Neural cell (in vitro differentiated cells): Measurements from ENCODE around the gene CD3E. TPM values are rescaled to one million over a fixed set of nuclear protein-coding genes. Genes with fewer than 3 reads are reported as not detected.

Experiments
- H2AFZ ChIP-seq: fragments of 200-600, 300-800 bp; sonication (generic), shearing (Covaris generic); 2 replicates; pipeline ENCODE4 v1.6.0; 2014; ENCODE audit warnings: low read depth, mild to moderate bottlenecking, antibody characterized with exemption, low read length, moderate library complexity
- H3F3A ChIP-seq: fragments of 200-600 bp; shearing (Covaris generic); 2 replicates; pipeline ENCODE4 v1.6.1; 2016; ENCODE audit warnings: mild to moderate bottlenecking, moderate library complexity, mixed read lengths, antibody characterized with exemption, low read length; ENCODE audit not compliant: insufficient read depth, poor library complexity, severe bottlenecking
- H3K27ac ChIP-seq: fragments of 200-600, 300-800 bp; sonication (generic), shearing (Covaris generic); 2 replicates; pipeline ENCODE4 v1.5.1; 2014; ENCODE audit warnings: mild to moderate bottlenecking, low read length, moderate library complexity
- H3K27me3 ChIP-seq: fragments of 300-800, 200-600 bp; sonication (generic), shearing (Covaris generic); 2 replicates; pipeline ENCODE4 v1.6.0; 2014; ENCODE audit warnings: mild to moderate bottlenecking, low read depth, low read length, moderate library complexity; ENCODE audit not compliant: insufficient read depth
- H3K36me3 ChIP-seq: fragments of 300-800, 200-600 bp; sonication (generic), shearing (Covaris generic); 2 replicates; pipeline ENCODE4 v1.5.1; 2014; ENCODE audit warnings: mild to moderate bottlenecking, antibody characterized with exemption, low read length, moderate library complexity; ENCODE audit not compliant: insufficient read depth
- H3K4me2 ChIP-seq: fragments of 300-800, 200-600 bp; sonication (generic), shearing (Covaris generic); 2 replicates; pipeline ENCODE4 v1.6.0; 2014; ENCODE audit warnings: mild to moderate bottlenecking, low read length
- H3K4me3 ChIP-seq: fragments of 300-800, 200-600 bp; sonication (generic), shearing (Covaris generic); 2 replicates; pipeline ENCODE4 v1.5.1; 2014; ENCODE audit warnings: mild to moderate bottlenecking, low read length, moderate library complexity
- H3K79me2 ChIP-seq: fragments of 200-600 bp; shearing (Covaris generic); replicated peaks from 2 replicates; pipeline ENCODE4 v1.6.0; 2014; ENCODE audit warnings: mild to moderate bottlenecking, low read length, moderate library complexity; ENCODE audit not compliant: insufficient read depth
- H3K9ac ChIP-seq: fragments of 300-800, 200-600 bp; sonication (generic), shearing (Covaris generic); 2 replicates; pipeline ENCODE4 v1.6.1; 2016; ENCODE audit warnings: mild to moderate bottlenecking, low read length, mixed read lengths
- H3K9me2 ChIP-seq: fragments of 200-600 bp; shearing (Covaris generic); 2 replicates; pipeline ENCODE4 v1.6.1; 2016; ENCODE audit warnings: mild to moderate bottlenecking, low read length, mixed read lengths; ENCODE audit not compliant: insufficient read depth
- H3K9me3 ChIP-seq: fragments of 200-600, 300-800 bp; sonication (generic), shearing (Covaris generic); 2 replicates; pipeline ENCODE4 v1.6.1; 2016; ENCODE audit warnings: mild to moderate bottlenecking, mixed run types, low read length, moderate library complexity, mixed read lengths
- H4K20me1 ChIP-seq: fragments of 200-600 bp; shearing (Covaris generic); 2 replicates; pipeline ENCODE4 v1.6.1; 2016; ENCODE audit warnings: mild to moderate bottlenecking, mixed run types; ENCODE audit not compliant: insufficient read depth
- EP300 ChIP-seq: fragments of 450-650 bp; conservative IDR thresholded peaks from 2 replicates; pipeline ENCODE4 v1.6.1; 2014; ENCODE audit warnings: antibody characterized with exemption, mild to moderate bottlenecking, moderate library complexity; ENCODE audit not compliant: poor library complexity, severe bottlenecking
- EZH2 ChIP-seq: fragments of 200-600, 300-800 bp; shearing (Covaris generic), sonication (generic); IDR thresholded peaks from 2 replicates; pipeline ENCODE4 v1.6.1; 2014; ENCODE audit warnings: antibody characterized with exemption, low read length, borderline replicate concordance, mild to moderate bottlenecking; ENCODE audit not compliant: insufficient read depth, poor library complexity, severe bottlenecking
- MXI1 ChIP-seq: fragments of 450-650 bp; conservative IDR thresholded peaks from 2 replicates; pipeline ENCODE4 v1.6.1; 2014; ENCODE audit warnings: antibody characterized with exemption, mild to moderate bottlenecking; ENCODE audit not compliant: poor library complexity, severe bottlenecking
- POLR2AphosphoS5 ChIP-seq: IDR thresholded peaks from 2 replicates; pipeline ENCODE4 v1.6.1; 2012
- RAD21 ChIP-seq: fragments of 450-650 bp; conservative IDR thresholded peaks from 2 replicates; pipeline ENCODE4 v1.6.1; 2014; ENCODE audit warnings: antibody characterized with exemption, mild to moderate bottlenecking, moderate library complexity
- SMC3 ChIP-seq: fragments of 450-650 bp; conservative IDR thresholded peaks from 2 replicates; pipeline ENCODE4 v1.6.1; 2014; ENCODE audit warnings: antibody characterized with exemption, mild to moderate bottlenecking, moderate library complexity; ENCODE audit not compliant: poor library complexity
- TAF1 ChIP-seq: IDR thresholded peaks from 2 replicates; pipeline ENCODE4 v1.6.1; 2012; ENCODE audit warnings: low read depth
- polyA plus RNA-seq: library from polyadenylated mRNA; depleted of rRNA; stranded (reverse); fragments of >200 nt; gene quantifications from 2 replicates; pipeline ENCODE4 v1.2.3, GENCODE V29; 2014
- TF ChIP-seq, protein P1 (sequence below): IDR thresholded peaks from 2 replicates; pipeline ENCODE4 v1.6.1; 2012; ENCODE audit warnings: borderline replicate concordance
- TF ChIP-seq, protein P2 (sequence below): fragments of 450-650 bp; IDR thresholded peaks from 2 replicates; pipeline ENCODE4 v1.5.1; 2014; ENCODE audit warnings: antibody characterized with exemption, mild to moderate bottlenecking, moderate library complexity; ENCODE audit not compliant: poor library complexity, severe bottlenecking

The CD3E gene
- polyA plus RNA-seq, 1 donor from 2014 or later = not detected

DNA sequence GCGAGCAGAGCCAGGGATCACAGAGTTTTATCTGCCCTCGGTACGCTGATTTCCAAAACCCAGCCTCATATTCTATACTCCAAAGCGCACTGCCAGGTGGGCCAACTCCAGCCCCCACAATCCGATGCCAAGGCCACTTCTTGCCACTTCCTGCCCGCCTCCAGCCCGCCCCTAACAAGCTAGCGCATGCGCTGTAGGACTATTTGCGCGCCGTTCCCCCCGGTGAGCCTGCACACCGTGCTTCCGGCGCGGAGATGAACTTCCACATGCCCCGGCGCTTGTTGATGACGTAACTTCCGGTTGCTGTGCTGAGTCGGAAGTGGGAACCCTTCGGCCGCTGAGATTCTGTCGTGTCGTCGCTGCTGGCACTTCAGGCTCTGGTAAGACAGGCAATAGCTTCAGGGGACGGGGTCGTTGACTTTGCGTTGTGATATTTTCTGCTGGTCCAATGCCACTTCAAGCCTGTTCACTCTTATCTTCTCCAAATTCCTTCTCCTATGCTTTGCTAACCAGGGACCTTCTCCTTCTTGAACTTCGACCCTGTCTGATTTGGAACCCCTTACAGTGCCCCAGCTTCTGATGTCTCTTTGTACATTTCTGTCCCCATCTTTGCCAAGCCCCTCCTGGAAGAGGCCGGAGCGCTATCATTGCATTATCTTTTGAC lies 54.9 kb downstream of the CD3E start, which contains the start of gene UBE4A:
Gene UBE4A (plus strand): TSS at position 306 of the 664 bp plus-strand sequence. CDS start 5,481 bp downstream, outside the sequence.
- Histone ChIP-seq H3K36me3 (no peaks in the 10 kb centered on the region), H2AFZ (peak within 1 kb of the TSS; percentile 97), H3K4me2 (peak within 1 kb of the TSS; percentile 97), H3K27me3 (no peaks in the 10 kb centered on the region), H3K9ac (peak within 1 kb of the TSS; percentile 74), H3F3A (no peaks in the 10 kb centered on the region), H3K4me3 (peak within 1 kb of the TSS; percentile 73), H4K20me1 (no peaks in the 10 kb centered on the region), H3K27ac (peak within 1 kb of the TSS; percentile 75), H3K79me2 (peaks cover 29% of the 10 kb centered on the region), H3K9me2 (no peaks in the 10 kb centered on the region), H3K9me3 (no peaks in the 10 kb centered on the region)
- TF ChIP-seq MXI1 (peak; percentile 83), EZH2 (no peak), POLR2AphosphoS5 (peak; percentile 93), EP300 (peak; percentile 62), RAD21 (peak; percentile 47), SMC3 (peak; percentile 39), TAF1 (peak; percentile 78)
- TF ChIP-seq, protein P1, sequence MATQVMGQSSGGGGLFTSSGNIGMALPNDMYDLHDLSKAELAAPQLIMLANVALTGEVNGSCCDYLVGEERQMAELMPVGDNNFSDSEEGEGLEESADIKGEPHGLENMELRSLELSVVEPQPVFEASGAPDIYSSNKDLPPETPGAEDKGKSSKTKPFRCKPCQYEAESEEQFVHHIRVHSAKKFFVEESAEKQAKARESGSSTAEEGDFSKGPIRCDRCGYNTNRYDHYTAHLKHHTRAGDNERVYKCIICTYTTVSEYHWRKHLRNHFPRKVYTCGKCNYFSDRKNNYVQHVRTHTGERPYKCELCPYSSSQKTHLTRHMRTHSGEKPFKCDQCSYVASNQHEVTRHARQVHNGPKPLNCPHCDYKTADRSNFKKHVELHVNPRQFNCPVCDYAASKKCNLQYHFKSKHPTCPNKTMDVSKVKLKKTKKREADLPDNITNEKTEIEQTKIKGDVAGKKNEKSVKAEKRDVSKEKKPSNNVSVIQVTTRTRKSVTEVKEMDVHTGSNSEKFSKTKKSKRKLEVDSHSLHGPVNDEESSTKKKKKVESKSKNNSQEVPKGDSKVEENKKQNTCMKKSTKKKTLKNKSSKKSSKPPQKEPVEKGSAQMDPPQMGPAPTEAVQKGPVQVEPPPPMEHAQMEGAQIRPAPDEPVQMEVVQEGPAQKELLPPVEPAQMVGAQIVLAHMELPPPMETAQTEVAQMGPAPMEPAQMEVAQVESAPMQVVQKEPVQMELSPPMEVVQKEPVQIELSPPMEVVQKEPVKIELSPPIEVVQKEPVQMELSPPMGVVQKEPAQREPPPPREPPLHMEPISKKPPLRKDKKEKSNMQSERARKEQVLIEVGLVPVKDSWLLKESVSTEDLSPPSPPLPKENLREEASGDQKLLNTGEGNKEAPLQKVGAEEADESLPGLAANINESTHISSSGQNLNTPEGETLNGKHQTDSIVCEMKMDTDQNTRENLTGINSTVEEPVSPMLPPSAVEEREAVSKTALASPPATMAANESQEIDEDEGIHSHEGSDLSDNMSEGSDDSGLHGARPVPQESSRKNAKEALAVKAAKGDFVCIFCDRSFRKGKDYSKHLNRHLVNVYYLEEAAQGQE = peak; percentile 56
- TF ChIP-seq, protein P2, sequence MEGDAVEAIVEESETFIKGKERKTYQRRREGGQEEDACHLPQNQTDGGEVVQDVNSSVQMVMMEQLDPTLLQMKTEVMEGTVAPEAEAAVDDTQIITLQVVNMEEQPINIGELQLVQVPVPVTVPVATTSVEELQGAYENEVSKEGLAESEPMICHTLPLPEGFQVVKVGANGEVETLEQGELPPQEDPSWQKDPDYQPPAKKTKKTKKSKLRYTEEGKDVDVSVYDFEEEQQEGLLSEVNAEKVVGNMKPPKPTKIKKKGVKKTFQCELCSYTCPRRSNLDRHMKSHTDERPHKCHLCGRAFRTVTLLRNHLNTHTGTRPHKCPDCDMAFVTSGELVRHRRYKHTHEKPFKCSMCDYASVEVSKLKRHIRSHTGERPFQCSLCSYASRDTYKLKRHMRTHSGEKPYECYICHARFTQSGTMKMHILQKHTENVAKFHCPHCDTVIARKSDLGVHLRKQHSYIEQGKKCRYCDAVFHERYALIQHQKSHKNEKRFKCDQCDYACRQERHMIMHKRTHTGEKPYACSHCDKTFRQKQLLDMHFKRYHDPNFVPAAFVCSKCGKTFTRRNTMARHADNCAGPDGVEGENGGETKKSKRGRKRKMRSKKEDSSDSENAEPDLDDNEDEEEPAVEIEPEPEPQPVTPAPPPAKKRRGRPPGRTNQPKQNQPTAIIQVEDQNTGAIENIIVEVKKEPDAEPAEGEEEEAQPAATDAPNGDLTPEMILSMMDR = no peak

DNA sequence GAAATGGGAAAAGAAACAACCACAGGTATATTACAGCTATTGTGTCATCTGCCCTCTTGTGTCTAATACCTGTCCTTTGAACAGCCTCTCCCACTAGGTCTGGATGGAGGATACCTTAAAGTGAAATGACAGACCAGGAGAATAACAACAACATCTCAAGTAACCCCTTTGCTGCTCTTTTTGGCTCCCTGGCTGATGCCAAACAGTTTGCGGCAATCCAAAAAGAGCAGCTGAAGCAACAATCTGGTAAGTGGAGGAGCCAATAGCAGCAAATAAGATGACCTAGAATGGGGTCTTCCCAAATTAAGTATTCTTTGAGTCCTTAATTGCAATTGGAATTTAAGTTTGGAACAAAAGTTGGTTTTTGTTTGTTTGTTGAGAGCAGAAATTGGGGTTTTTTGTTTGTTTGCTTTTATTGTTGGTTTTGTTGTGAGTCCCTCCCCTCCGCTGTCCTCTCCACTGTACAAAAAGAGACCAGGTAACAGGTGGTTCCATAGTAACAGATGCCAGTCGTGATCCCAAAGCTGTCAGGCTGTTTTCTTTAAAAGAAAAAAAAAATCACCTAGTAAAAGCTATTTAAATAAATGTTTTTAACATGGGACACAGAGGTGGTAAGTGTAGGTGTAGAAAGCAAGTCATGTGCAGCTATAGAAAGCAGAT lies 60.6 kb downstream of the CD3E start:
- Histone ChIP-seq H3K79me2 (peaks cover 23% of the 10 kb centered on the region), H3F3A (no peaks in the 10 kb centered on the region), H4K20me1 (no peaks in the 10 kb centered on the region), H2AFZ (no peak overlapping the region), H3K4me2 (no peak overlapping the region), H3K27me3 (no peaks in the 10 kb centered on the region), H3K27ac (no peak overlapping the region), H3K9ac (no peak overlapping the region), H3K36me3 (peaks cover 7% of the 10 kb centered on the region), H3K9me2 (no peaks in the 10 kb centered on the region), H3K9me3 (no peaks in the 10 kb centered on the region), H3K4me3 (no peak overlapping the region)
- TF ChIP-seq, protein P1 = no peak
- TF ChIP-seq SMC3 (no peak), RAD21 (no peak)
